HL-60 (cell line): ENCODE measurements around the gene PEX26.

ENCODE experiments used
- CTCF ChIP-seq: IDR thresholded peaks from one replicate; pipeline ENCODE4 v1.5.1; 2011; ENCODE audit warnings: low read length, control low read depth, inconsistent platforms; ENCODE audit not compliant: insufficient read depth
- POLR2AphosphoS5 ChIP-seq: IDR thresholded peaks from 2 replicates; pipeline ENCODE4 v1.6.1; 2012; ENCODE audit warnings: low read depth

DNA sequence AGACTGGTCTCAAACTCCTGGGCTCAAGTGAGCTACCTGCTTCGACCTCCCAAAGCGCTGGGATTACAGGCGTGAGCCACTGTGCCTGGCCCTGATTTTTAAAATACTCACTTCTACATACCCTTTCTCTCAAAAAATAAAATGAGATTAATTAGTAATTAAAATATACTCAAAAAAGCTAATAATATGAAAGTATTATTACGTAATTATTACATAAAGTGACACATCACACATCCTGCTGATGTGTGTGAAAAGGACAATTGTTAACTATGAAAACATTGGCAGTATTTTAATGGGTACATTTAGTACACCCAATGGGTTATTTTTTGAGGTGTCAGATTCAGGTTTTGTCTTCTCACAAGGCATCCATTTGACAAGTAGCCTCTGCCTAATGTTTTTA is 32.0 kb upstream of the PEX26 start:
- no peak for TF ChIP-seq POLR2AphosphoS5
- no peak for TF ChIP-seq CTCF
